Measurements from ENCODE around the gene SKIC8.

The SKIC8 gene

GRCh38 chr15:78321786-78322185 lies 22.4 kb upstream of the SKIC8 start:
- DNase-seq: no peak

- no peak for DNase-seq
Measured at GRCh38 chr15:78321041-78321570, 21.7 kb upstream of the SKIC8 start.

GRCh38 chr15:78320183-78320582 lies 20.8 kb upstream of the SKIC8 start:
- no peak for DNase-seq

GRCh38 chr15:78319588-78319987 lies 20.2 kb upstream of the SKIC8 start:
- no peak for DNase-seq

GRCh38 chr15:78317145-78317836 lies 17.9 kb upstream of the SKIC8 start:
- DNase-seq: peak in 1 of 2 donors; percentile 15

GRCh38 chr15:78316283-78317083 lies 17.1 kb upstream of the SKIC8 start:
- no peak for DNase-seq

GRCh38 chr15:78315686-78316282 lies 16.4 kb upstream of the SKIC8 start:
- no peak for DNase-seq

GRCh38 chr15:78314181-78314581 lies 14.8 kb upstream of the SKIC8 start:
- DNase-seq: no peak

- no peak for DNase-seq
Measured at GRCh38 chr15:78313383-78313782, 14.0 kb upstream of the SKIC8 start.

- no peak for DNase-seq
Measured at GRCh38 chr15:78312957-78313356, 13.5 kb upstream of the SKIC8 start.

- no peak for DNase-seq
Measured at GRCh38 chr15:78312536-78312935, 13.1 kb upstream of the SKIC8 start.

- DNase-seq: no peak
Measured at GRCh38 chr15:78311292-78311691, 11.9 kb upstream of the SKIC8 start.

- DNase-seq: peak; percentile 61 to 62
Measured at GRCh38 chr15:78308422-78309032, 9.1 kb upstream of the SKIC8 start.

- peak; percentile 26 to 42 for DNase-seq
Measured at GRCh38 chr15:78307976-78308375, 8.6 kb upstream of the SKIC8 start.

GRCh38 chr15:78306176-78306774 lies 6.9 kb upstream of the SKIC8 start:
- no peak for DNase-seq

GRCh38 chr15:78304216-78305066 lies 5.0 kb upstream of the SKIC8 start:
- DNase-seq: no peak

GRCh38 chr15:78302579-78303312 lies 3.3 kb upstream of the SKIC8 start:
- DNase-seq: peak; percentile 57 to 77

GRCh38 chr15:78301828-78302227 lies 2.4 kb upstream of the SKIC8 start:
- peak; percentile 85 to 91 for DNase-seq

- DNase-seq: peak; percentile 42 to 51
Measured at GRCh38 chr15:78301326-78301725, 1.9 kb upstream of the SKIC8 start.

GRCh38 chr15:78292219-78292618 lies 7.2 kb downstream of the SKIC8 start:
- DNase-seq: no peak

GRCh38 chr15:78291698-78292097 lies 7.7 kb downstream of the SKIC8 start:
- no peak for DNase-seq
